Measurements from ENCODE around the gene TMPRSS11D. TPM values are rescaled to one million over a fixed set of nuclear protein-coding genes. Genes with fewer than 3 reads are reported as not detected.

TMPRSS11D gene
- total RNA-seq, 1 donor from 2014 or later, result not detected

GRCh38 chr4:67884701-67885100 is 899 bp upstream of the TMPRSS11D start:
- DNase-seq, result no peak
- H3K27ac Mint-ChIP-seq (ENCODE audit: unreplicated experiment), result no peak overlapping the region
- no peak overlapping the region for H3K4me3 Mint-ChIP-seq (ENCODE audit: unreplicated experiment)
- no peaks in the 10 kb centered on the region for H3K36me3 Mint-ChIP-seq (ENCODE audit: unreplicated experiment)
- TF ChIP-seq CTCF (IDR thresholded peaks at IDR 0.05; ENCODE audit: partially characterized antibody, unreplicated experiment), result no peak
- H3K9me3 Mint-ChIP-seq (ENCODE audit: unreplicated experiment), result no peaks in the 10 kb centered on the region
- peaks cover 4% of the 10 kb centered on the region for H3K4me1 Mint-ChIP-seq (ENCODE audit: low read depth, unreplicated experiment)
- H3K27me3 Mint-ChIP-seq (ENCODE audit: unreplicated experiment), result no peaks in the 10 kb centered on the region

GRCh38 chr4:67883458-67883857 is 344 bp downstream of the TMPRSS11D start:
- H3K27ac Mint-ChIP-seq (ENCODE audit: unreplicated experiment), result no peak overlapping the region

GRCh38 chr4:67880866-67881610 is 2.8 kb downstream of the TMPRSS11D start:
- no peaks in the 10 kb centered on the region for H3K9me3 Mint-ChIP-seq (ENCODE audit: unreplicated experiment)
- DNase-seq, result no peak
- no peak overlapping the region for H3K4me3 Mint-ChIP-seq (ENCODE audit: unreplicated experiment)
- H3K4me1 Mint-ChIP-seq (ENCODE audit: low read depth, unreplicated experiment), result peaks cover 4% of the 10 kb centered on the region
- no peaks in the 10 kb centered on the region for H3K36me3 Mint-ChIP-seq (ENCODE audit: unreplicated experiment)
- no peaks in the 10 kb centered on the region for H3K27me3 Mint-ChIP-seq (ENCODE audit: unreplicated experiment)
- TF ChIP-seq CTCF (IDR thresholded peaks at IDR 0.05; ENCODE audit: partially characterized antibody, unreplicated experiment), result no peak
- no peak overlapping the region for H3K27ac Mint-ChIP-seq (ENCODE audit: unreplicated experiment)

More at GRCh38 chr4:67883458-67883857, 344 bp downstream of the TMPRSS11D start:
- H3K4me3 Mint-ChIP-seq (ENCODE audit: unreplicated experiment), result no peak overlapping the region
- DNase-seq, result no peak
- H3K9me3 Mint-ChIP-seq (ENCODE audit: unreplicated experiment), result no peaks in the 10 kb centered on the region
- peaks cover 4% of the 10 kb centered on the region for H3K4me1 Mint-ChIP-seq (ENCODE audit: low read depth, unreplicated experiment)
- no peaks in the 10 kb centered on the region for H3K36me3 Mint-ChIP-seq (ENCODE audit: unreplicated experiment)
- no peaks in the 10 kb centered on the region for H3K27me3 Mint-ChIP-seq (ENCODE audit: unreplicated experiment)
- no peak for TF ChIP-seq CTCF (IDR thresholded peaks at IDR 0.05; ENCODE audit: partially characterized antibody, unreplicated experiment)

GRCh38 chr4:67879486-67879885 is 4.3 kb downstream of the TMPRSS11D start:
- Mint-ChIP-seq H3K9me3 (ENCODE audit: unreplicated experiment) (no peaks in the 10 kb centered on the region), H3K36me3 (ENCODE audit: unreplicated experiment) (no peaks in the 10 kb centered on the region), H3K27ac (ENCODE audit: unreplicated experiment) (no peak overlapping the region), H3K4me1 (ENCODE audit: low read depth, unreplicated experiment) (no peaks in the 10 kb centered on the region), H3K4me3 (ENCODE audit: unreplicated experiment) (no peak overlapping the region), H3K27me3 (ENCODE audit: unreplicated experiment) (no peaks in the 10 kb centered on the region)
- no peak for DNase-seq
- no peak for TF ChIP-seq CTCF (IDR thresholded peaks at IDR 0.05; ENCODE audit: partially characterized antibody, unreplicated experiment)

- Mint-ChIP-seq H3K4me3 (ENCODE audit: unreplicated experiment) (no peak overlapping the region), H3K4me1 (ENCODE audit: low read depth, unreplicated experiment) (no peaks in the 10 kb centered on the region), H3K27ac (ENCODE audit: unreplicated experiment) (no peak overlapping the region), H3K27me3 (ENCODE audit: unreplicated experiment) (no peaks in the 10 kb centered on the region), H3K9me3 (ENCODE audit: unreplicated experiment) (no peaks in the 10 kb centered on the region), H3K36me3 (ENCODE audit: unreplicated experiment) (no peaks in the 10 kb centered on the region)
- DNase-seq, result no peak
- TF ChIP-seq CTCF (IDR thresholded peaks at IDR 0.05; ENCODE audit: partially characterized antibody, unreplicated experiment), result no peak
Measured at GRCh38 chr4:67877086-67877485, 6.7 kb downstream of the TMPRSS11D start.

Data from glutamatergic neuron (in vitro differentiated cells).